Upper lobe of right lung (tissue), 1 donor: Measurements from ENCODE around the gene CXCL10. TPM values are rescaled to one million over a fixed set of nuclear protein-coding genes. Genes with fewer than 3 reads are reported as not detected.
A peak's percentile ranks its signal among the peaks of the same experiment; 100 is the strongest.
"Not testable (repeated sequence)": the region's sequence is repeated elsewhere in the genome, so short reads cannot be mapped to it uniquely, and the experiment has no call there.

Experiments
- ATAC-seq: fragments of 200-7000 bp; cut with Tn5 transposase; one replicate; pipeline ENCODE4 v1.9.1; 2020; ENCODE audit warnings: mild to moderate bottlenecking, moderate library complexity
- DNase-seq: peaks from one replicate; pipeline ENCODE4 v3.0.0-alpha.2; 2020
- H3K27ac ChIP-seq: fragments of 200-600 bp; one replicate; pipeline ENCODE4 v1.8.0; 2022
- H3K27me3 ChIP-seq: fragments of 200-600 bp; one replicate; pipeline ENCODE4 v1.8.0; 2022; ENCODE audit warnings: mild to moderate bottlenecking
- H3K36me3 ChIP-seq: fragments of 200-600 bp; one replicate; pipeline ENCODE4 v1.8.0; 2022
- H3K4me1 ChIP-seq: fragments of 200-600 bp; one replicate; pipeline ENCODE4 v1.8.0; 2022
- H3K4me3 ChIP-seq: fragments of 200-600 bp; one replicate; pipeline ENCODE4 v1.8.0; 2022; ENCODE audit warnings: mild to moderate bottlenecking
- H3K9me3 ChIP-seq: fragments of 200-600 bp; one replicate; pipeline ENCODE4 v1.8.0; 2022
- CTCF ChIP-seq: fragments of 200-600 bp; IDR thresholded peaks from one replicate; pipeline ENCODE4 v1.8.0; 2022; ENCODE audit warnings: antibody characterized with exemption
- intact Hi-C: fragments of 100-400 bp; cut with DNase I; formaldehyde crosslinking; loops from one replicate; pipeline ENCODE4 v1.11.0; 2022
- total RNA-seq: library from RNA; stranded (reverse); fragmentation: NEBNext Ultra II Directional; extraction: Animal tissue kit (Norgen Biotek cat#: 25700); gene quantifications from one replicate; pipeline ENCODE4 v1.2.1, GENCODE V29; 2021
- donor health status: DM: no; HTN: yes; CAD: no; lungs with severe emphysema.

Gene CXCL10
- total RNA-seq, 1 donor from 2014 or later: 3.3 TPM

- no peak for DNase-seq
- no peak for TF ChIP-seq CTCF
- intact Hi-C loops: no loop called here
- H3K27ac ChIP-seq: no peak overlapping the region
- H3K36me3 ChIP-seq: no peaks in the 10 kb centered on the region
- H3K4me1 ChIP-seq: no peaks in the 10 kb centered on the region
- H3K9me3 ChIP-seq: no peaks in the 10 kb centered on the region
- H3K27me3 ChIP-seq: no peaks in the 10 kb centered on the region
- no peak for ATAC-seq
- H3K4me3 ChIP-seq: no peak overlapping the region
These were observed 19.7 kb downstream of the CXCL10 start for GRCh38 chr4:76003620-76004019.

- no peaks in the 10 kb centered on the region for H3K27me3 ChIP-seq
- H3K9me3 ChIP-seq: no peaks in the 10 kb centered on the region
- ATAC-seq (peak; percentile 82), DNase-seq (no peak)
- H3K36me3 ChIP-seq: no peaks in the 10 kb centered on the region
- TF ChIP-seq CTCF: no peak
- no peak overlapping the region for H3K27ac ChIP-seq
- H3K4me3 ChIP-seq: no peak overlapping the region
- intact Hi-C loops: no loop called here
- no peaks in the 10 kb centered on the region for H3K4me1 ChIP-seq
These were observed 20.3 kb downstream of the CXCL10 start for GRCh38 chr4:76003035-76003434.

- no peaks in the 10 kb centered on the region for H3K9me3 ChIP-seq
- ATAC-seq (peak; percentile 56), DNase-seq (no peak)
- H3K27me3 ChIP-seq: no peaks in the 10 kb centered on the region
- intact Hi-C loops: no loop called here
- TF ChIP-seq CTCF: no peak
- H3K27ac ChIP-seq: no peak overlapping the region
- H3K4me3 ChIP-seq: no peak overlapping the region
- no peaks in the 10 kb centered on the region for H3K4me1 ChIP-seq
- H3K36me3 ChIP-seq: no peaks in the 10 kb centered on the region
These were observed 21.1 kb downstream of the CXCL10 start for GRCh38 chr4:76002176-76002575.

- H3K4me3 ChIP-seq: no peak overlapping the region
- DNase-seq (no peak), ATAC-seq (peak; percentile 55)
These were observed 21.6 kb downstream of the CXCL10 start for GRCh38 chr4:76001700-76002099.

GRCh38 chr4:76000279-76000678 lies 23.0 kb downstream of the CXCL10 start:
- ATAC-seq: no peak
- TF ChIP-seq CTCF: no peak
- H3K9me3 ChIP-seq: no peaks in the 10 kb centered on the region
- H3K4me3 ChIP-seq: no peak overlapping the region
- intact Hi-C loops: no loop called here
- H3K27ac ChIP-seq: no peak overlapping the region
- DNase-seq: no peak
- no peaks in the 10 kb centered on the region for H3K4me1 ChIP-seq
- no peaks in the 10 kb centered on the region for H3K36me3 ChIP-seq
- H3K27me3 ChIP-seq: no peaks in the 10 kb centered on the region

More at GRCh38 chr4:76001700-76002099, 21.6 kb downstream of the CXCL10 start:
- Histone ChIP-seq H3K36me3 (no peaks in the 10 kb centered on the region), H3K27ac (no peak overlapping the region), H3K27me3 (no peaks in the 10 kb centered on the region), H3K4me1 (no peaks in the 10 kb centered on the region), H3K9me3 (no peaks in the 10 kb centered on the region)
- no peak for TF ChIP-seq CTCF
- intact Hi-C loops: no loop called here

- not testable (repeated sequence) for H3K27ac ChIP-seq, DNase-seq, ATAC-seq, H3K4me1 ChIP-seq, H3K4me3 ChIP-seq, H3K27me3 ChIP-seq, H3K9me3 ChIP-seq, H3K36me3 ChIP-seq
- intact Hi-C loops: loop anchor here (5.0 kb wide), 1 partner anchor 74 kb away; the partner anchor contains the start of gene ART3
These were observed 24.7 kb downstream of the CXCL10 start for GRCh38 chr4:75998525-75999147.
